Liver (tissue), 9 donors: ENCODE data around the gene ZNF518B. TPM values are rescaled to one million over a fixed set of nuclear protein-coding genes. Genes with fewer than 3 reads are reported as not detected.

Source experiments
- DNase-seq: peaks from one replicate; pipeline ENCODE4 v3.0.0-alpha.2; 2017; ENCODE audit warnings: low spot score
- H3K27ac ChIP-seq, 2 donors: one replicate each; pipeline ENCODE4 v1.7.0; 2013; ENCODE audit warnings: inconsistent platforms in 2 of 2, low read length in 2 of 2, control low read depth in 1 of 2, low read depth in 1 of 2, mild to moderate bottlenecking in 1 of 2
- H3K27me3 ChIP-seq, 4 donors: one replicate each; pipeline versions ENCODE4 v1.6.1 to v1.7.0; 2013; ENCODE audit warnings: low read length in 3 of 4, inconsistent platforms in 1 of 4, mild to moderate bottlenecking in 1 of 4, moderate library complexity in 1 of 4; ENCODE audit not compliant: control insufficient read depth in 4 of 4, insufficient read depth in 4 of 4
- H3K36me3 ChIP-seq, 4 donors: one replicate each; pipeline versions ENCODE4 v1.6.1 to v1.7.0; 2013; ENCODE audit warnings: low read length in 3 of 4, mild to moderate bottlenecking in 3 of 4, low read depth in 1 of 4, moderate library complexity in 1 of 4; ENCODE audit not compliant: control insufficient read depth in 4 of 4, insufficient read depth in 3 of 4
- H3K4me1 ChIP-seq, 4 donors: one replicate each; pipeline versions ENCODE4 v1.6.1 to v1.7.0; 2013; ENCODE audit warnings: low read length in 3 of 4, mild to moderate bottlenecking in 3 of 4, moderate library complexity in 1 of 4; ENCODE audit not compliant: control insufficient read depth in 4 of 4, insufficient read depth in 4 of 4
- H3K4me3 ChIP-seq, 3 donors: one replicate each; pipeline versions ENCODE4 v1.6.1 to v1.7.0; 2013; ENCODE audit warnings: low read length in 3 of 3, control low read depth in 1 of 3, low read depth in 1 of 3, mild to moderate bottlenecking in 1 of 3
- H3K9ac ChIP-seq, 2 donors: one replicate each; pipeline ENCODE4 v1.7.0; 2013; ENCODE audit warnings: low read length in 2 of 2, mild to moderate bottlenecking in 2 of 2, moderate library complexity in 2 of 2, control low read depth in 1 of 2, low read depth in 1 of 2
- H3K9me3 ChIP-seq, 4 donors: one replicate each; pipeline versions ENCODE4 v1.6.1 to v1.7.0; 2013; ENCODE audit warnings: low read length in 3 of 4; ENCODE audit not compliant: control insufficient read depth in 4 of 4
- ATF3 ChIP-seq: IDR thresholded peaks from 2 replicates; pipeline ENCODE4 v1.6.1; 2016; ENCODE audit warnings: antibody characterized with exemption
- EGR1 ChIP-seq, 2 donors: IDR thresholded peaks; 2 replicates each; pipeline ENCODE4 v1.6.1; 2016 to 2018; ENCODE audit warnings: antibody characterized with exemption in 2 of 2, low read depth in 2 of 2
- FOXA1 ChIP-seq: IDR thresholded peaks from 2 replicates; pipeline ENCODE4 v1.6.1; 2016; ENCODE audit warnings: antibody characterized with exemption
- FOXA2 ChIP-seq: IDR thresholded peaks from 2 replicates; pipeline ENCODE4 v1.6.1; 2016; ENCODE audit warnings: antibody characterized with exemption
- GABPA ChIP-seq, 2 donors: IDR thresholded peaks in 1 of 2; conservative IDR thresholded peaks in 1 of 2; 2 replicates each; pipeline ENCODE4 v1.6.1; 2016; ENCODE audit warnings: antibody characterized with exemption in 2 of 2, mild to moderate bottlenecking in 1 of 2, moderate library complexity in 1 of 2
- HNF4G ChIP-seq: IDR thresholded peaks from 2 replicates; pipeline ENCODE4 v1.6.1; 2016; ENCODE audit warnings: antibody characterized with exemption
- MAX ChIP-seq: IDR thresholded peaks from 2 replicates; pipeline ENCODE4 v1.6.1; 2016; ENCODE audit warnings: antibody characterized with exemption
- RAD21 ChIP-seq, 2 donors: IDR thresholded peaks; 2 replicates each; pipeline ENCODE4 v1.6.1; 2016; ENCODE audit warnings: antibody characterized with exemption in 2 of 2, mild to moderate bottlenecking in 2 of 2
- REST ChIP-seq: IDR thresholded peaks from 2 replicates; pipeline ENCODE4 v1.6.1; 2016; ENCODE audit warnings: antibody characterized with exemption, mild to moderate bottlenecking
- SP1 ChIP-seq: IDR thresholded peaks from 2 replicates; pipeline ENCODE4 v1.6.1; 2018; ENCODE audit warnings: antibody characterized with exemption, mild to moderate bottlenecking
- TAF1 ChIP-seq: conservative IDR thresholded peaks from 2 replicates; pipeline ENCODE4 v1.6.1; 2016; ENCODE audit warnings: antibody characterized with exemption, mild to moderate bottlenecking
- WGBS: extraction: QIAGEN DNeasy Blood & Tissue Kit; methylation state at CpG from one replicate; pipeline ENCODE4 v1.1.7; 2013; 5-methylcytosine and 5-hydroxymethylcytosine counted together
- polyA plus RNA-seq, 2 donors: library from polyadenylated mRNA; stranded (reverse) in 1 of 2; unstranded in 1 of 2; fragments of 200-250 nt in 1 of 2; fragments of >200 nt in 1 of 2; fragmentation: Nextera tagmentation in 1 of 2; extraction: Ambion mirVana in 1 of 2; gene quantifications; one replicate each; pipeline versions ENCODE4 v1.2.1 to v1.2.3, GENCODE V29; 2013 to 2015
- total RNA-seq, 2 donors: library from RNA; depleted of rRNA; stranded (reverse); fragments of >200 nt; gene quantifications; one replicate each; pipeline ENCODE4 v1.2.3, GENCODE V29; 2014
- TF ChIP-seq, protein P1 (sequence below): IDR thresholded peaks from 2 replicates; pipeline ENCODE4 v1.6.1; 2016; ENCODE audit warnings: antibody characterized with exemption
- TF ChIP-seq, protein P2 (sequence below): fragments of 150-350 bp; IDR thresholded peaks from 2 replicates; pipeline ENCODE4 v1.5.1; 2017; ENCODE audit warnings: improper control_type of control experiment, low read depth, low read length; ENCODE audit not compliant: missing input control
- donor health status: healthy.
- donor health status: healthy.
- donor health status: healthy.
- donor health status: healthy.
- donor health status: healthy.

The ZNF518B gene
- total and polyA plus RNA-seq, 4 donors, result 1.4 to 15.0 (median 6.9) TPM

GRCh38 chr4:10395971-10396580, 61.1 kb downstream of the ZNF518B start:
- H3K9ac ChIP-seq, result no peak overlapping the region
- no peaks in the 10 kb centered on the region for H3K9me3 ChIP-seq
- no peak for DNase-seq
- no peaks in the 10 kb centered on the region for H3K36me3 ChIP-seq
- TF ChIP-seq EGR1 (IDR thresholded peaks at IDR 0.05; ENCODE audit: low read depth in 2 of 2) (no peak), SP1 (no peak), HNF4G (no peak), TAF1 (no peak), FOXA1 (no peak), GABPA (IDR thresholded peaks at IDR 0.05 in 1 of 2, conservative IDR thresholded peaks at IDR 0.05 in 1 of 2) (no peak), ATF3 (no peak), REST (no peak), RAD21 (IDR thresholded peaks at IDR 0.05) (no peak), MAX (no peak), FOXA2 (no peak)
- TF ChIP-seq, protein P1, sequence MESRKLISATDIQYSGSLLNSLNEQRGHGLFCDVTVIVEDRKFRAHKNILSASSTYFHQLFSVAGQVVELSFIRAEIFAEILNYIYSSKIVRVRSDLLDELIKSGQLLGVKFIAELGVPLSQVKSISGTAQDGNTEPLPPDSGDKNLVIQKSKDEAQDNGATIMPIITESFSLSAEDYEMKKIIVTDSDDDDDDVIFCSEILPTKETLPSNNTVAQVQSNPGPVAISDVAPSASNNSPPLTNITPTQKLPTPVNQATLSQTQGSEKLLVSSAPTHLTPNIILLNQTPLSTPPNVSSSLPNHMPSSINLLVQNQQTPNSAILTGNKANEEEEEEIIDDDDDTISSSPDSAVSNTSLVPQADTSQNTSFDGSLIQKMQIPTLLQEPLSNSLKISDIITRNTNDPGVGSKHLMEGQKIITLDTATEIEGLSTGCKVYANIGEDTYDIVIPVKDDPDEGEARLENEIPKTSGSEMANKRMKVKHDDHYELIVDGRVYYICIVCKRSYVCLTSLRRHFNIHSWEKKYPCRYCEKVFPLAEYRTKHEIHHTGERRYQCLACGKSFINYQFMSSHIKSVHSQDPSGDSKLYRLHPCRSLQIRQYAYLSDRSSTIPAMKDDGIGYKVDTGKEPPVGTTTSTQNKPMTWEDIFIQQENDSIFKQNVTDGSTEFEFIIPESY, result no peak
- TF ChIP-seq, protein P2, sequence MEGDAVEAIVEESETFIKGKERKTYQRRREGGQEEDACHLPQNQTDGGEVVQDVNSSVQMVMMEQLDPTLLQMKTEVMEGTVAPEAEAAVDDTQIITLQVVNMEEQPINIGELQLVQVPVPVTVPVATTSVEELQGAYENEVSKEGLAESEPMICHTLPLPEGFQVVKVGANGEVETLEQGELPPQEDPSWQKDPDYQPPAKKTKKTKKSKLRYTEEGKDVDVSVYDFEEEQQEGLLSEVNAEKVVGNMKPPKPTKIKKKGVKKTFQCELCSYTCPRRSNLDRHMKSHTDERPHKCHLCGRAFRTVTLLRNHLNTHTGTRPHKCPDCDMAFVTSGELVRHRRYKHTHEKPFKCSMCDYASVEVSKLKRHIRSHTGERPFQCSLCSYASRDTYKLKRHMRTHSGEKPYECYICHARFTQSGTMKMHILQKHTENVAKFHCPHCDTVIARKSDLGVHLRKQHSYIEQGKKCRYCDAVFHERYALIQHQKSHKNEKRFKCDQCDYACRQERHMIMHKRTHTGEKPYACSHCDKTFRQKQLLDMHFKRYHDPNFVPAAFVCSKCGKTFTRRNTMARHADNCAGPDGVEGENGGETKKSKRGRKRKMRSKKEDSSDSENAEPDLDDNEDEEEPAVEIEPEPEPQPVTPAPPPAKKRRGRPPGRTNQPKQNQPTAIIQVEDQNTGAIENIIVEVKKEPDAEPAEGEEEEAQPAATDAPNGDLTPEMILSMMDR, result no peak
- H3K27ac ChIP-seq, result no peak overlapping the region
- no peaks in the 10 kb centered on the region for H3K4me1 ChIP-seq
- no peaks in the 10 kb centered on the region for H3K27me3 ChIP-seq
- H3K4me3 ChIP-seq, result no peak overlapping the region
- 70% methylated on average over 1 of the region's 1 CpG for WGBS

Other genes with a start within 250 kb of the ZNF518B start
- under 1 TPM; under 0.01 TPM for gene CLNK, start 227.3 kb upstream of the ZNF518B start, total RNA-seq
- under 1 TPM in 1 of 2 donors, not detected in 1; 0.01 TPM for gene CLNK, start 227.3 kb upstream of the ZNF518B start, polyA plus RNA-seq